HEK293 (cell line): Measurements from ENCODE around the gene CDC42SE2.

ENCODE experiments used
- CTCF ChIP-seq: fragments of 450-650 bp; formaldehyde crosslinking; IDR thresholded peaks from 2 replicates; pipeline ENCODE4 v1.5.1; 2016; ENCODE audit warnings: missing biosample characterization, missing genetic modification characterization
- TRIM28 ChIP-seq: IDR thresholded peaks from 2 replicates; pipeline ENCODE4 v1.6.1; 2011; ENCODE audit warnings: low read length, control low read depth, borderline replicate concordance
- ZBTB7A ChIP-seq: fragments of 450-650 bp; formaldehyde crosslinking; IDR thresholded peaks from 2 replicates; pipeline ENCODE4 v1.5.1; 2016; ENCODE audit warnings: low read depth, missing biosample characterization, missing genetic modification characterization
- ZBTB8A ChIP-seq: fragments of 450-650 bp; formaldehyde crosslinking; IDR thresholded peaks from 2 replicates; pipeline ENCODE4 v1.5.1; 2016; ENCODE audit warnings: missing biosample characterization, missing genetic modification characterization
- ZNF121 ChIP-seq: fragments of 450-650 bp; formaldehyde crosslinking; IDR thresholded peaks from 2 replicates; pipeline ENCODE4 v1.5.1; 2016; ENCODE audit warnings: missing biosample characterization, missing genetic modification characterization
- ZSCAN30 ChIP-seq: fragments of 450-650 bp; IDR thresholded peaks from 2 replicates; pipeline ENCODE4 v1.5.1; 2018; ENCODE audit warnings: missing biosample characterization, mild to moderate bottlenecking, missing genetic modification characterization, moderate library complexity

GRCh38 chr5:131270809-131271208 lies 7.0 kb downstream of the CDC42SE2 start:
- TF ChIP-seq CTCF (tag by site-specific recombination) (no peak), ZBTB7A (no peak), TRIM28 (no peak), ZNF121 (no peak), ZBTB8A (tag by site-specific recombination) (no peak), ZSCAN30 (tag by site-specific recombination) (no peak)
